ENCODE data around the gene MRPS22.

The MRPS22 gene

GRCh38 chr3:139317660-139318430, 26.0 kb upstream of the MRPS22 start:
- H3K9me3 ChIP-seq (ENCODE audit: insufficient read depth, low read length, severe bottlenecking), result no peaks in the 10 kb centered on the region
- H3K4me1 ChIP-seq (ENCODE audit: insufficient read depth, low read length), result no peaks in the 10 kb centered on the region
- H3K9ac ChIP-seq (ENCODE audit: low read depth, low read length), result no peak overlapping the region
- H3K4me3 ChIP-seq (ENCODE audit: low read depth in 1 of 2, low read length in 2 of 2), result no peak overlapping the region
- H3K36me3 ChIP-seq (ENCODE audit: insufficient read depth, low read length), result no peaks in the 10 kb centered on the region
- H3K4me2 ChIP-seq (ENCODE audit: insufficient read depth, low read length), result no peak overlapping the region
- DNase-seq (no peak), ATAC-seq (ENCODE audit: insufficient read depth, low read depth) (no peak)
- no peaks in the 10 kb centered on the region for H4K20me1 ChIP-seq (ENCODE audit: insufficient read depth, low read length)
- no peak overlapping the region for H3K27ac ChIP-seq (ENCODE audit: low read length)
- no peak overlapping the region for H2AFZ ChIP-seq (ENCODE audit: low read depth, low read length)
- peaks cover 3% of the 10 kb centered on the region for H3K27me3 ChIP-seq (ENCODE audit: insufficient read depth, low read length, poor library complexity)
- TF ChIP-seq EZH2 (IDR thresholded peaks at IDR 0.05; ENCODE audit: borderline replicate concordance, low read depth, low read length, severe bottlenecking), result no peak
- TF ChIP-seq, protein P1, sequence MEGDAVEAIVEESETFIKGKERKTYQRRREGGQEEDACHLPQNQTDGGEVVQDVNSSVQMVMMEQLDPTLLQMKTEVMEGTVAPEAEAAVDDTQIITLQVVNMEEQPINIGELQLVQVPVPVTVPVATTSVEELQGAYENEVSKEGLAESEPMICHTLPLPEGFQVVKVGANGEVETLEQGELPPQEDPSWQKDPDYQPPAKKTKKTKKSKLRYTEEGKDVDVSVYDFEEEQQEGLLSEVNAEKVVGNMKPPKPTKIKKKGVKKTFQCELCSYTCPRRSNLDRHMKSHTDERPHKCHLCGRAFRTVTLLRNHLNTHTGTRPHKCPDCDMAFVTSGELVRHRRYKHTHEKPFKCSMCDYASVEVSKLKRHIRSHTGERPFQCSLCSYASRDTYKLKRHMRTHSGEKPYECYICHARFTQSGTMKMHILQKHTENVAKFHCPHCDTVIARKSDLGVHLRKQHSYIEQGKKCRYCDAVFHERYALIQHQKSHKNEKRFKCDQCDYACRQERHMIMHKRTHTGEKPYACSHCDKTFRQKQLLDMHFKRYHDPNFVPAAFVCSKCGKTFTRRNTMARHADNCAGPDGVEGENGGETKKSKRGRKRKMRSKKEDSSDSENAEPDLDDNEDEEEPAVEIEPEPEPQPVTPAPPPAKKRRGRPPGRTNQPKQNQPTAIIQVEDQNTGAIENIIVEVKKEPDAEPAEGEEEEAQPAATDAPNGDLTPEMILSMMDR (IDR thresholded peaks at IDR 0.05; ENCODE audit: borderline replicate concordance, extremely low read depth, low read length, poor library complexity, severe bottlenecking), result no peak
- H3K79me2 ChIP-seq (ENCODE audit: insufficient read depth, low read length), result no peaks in the 10 kb centered on the region

DNA sequence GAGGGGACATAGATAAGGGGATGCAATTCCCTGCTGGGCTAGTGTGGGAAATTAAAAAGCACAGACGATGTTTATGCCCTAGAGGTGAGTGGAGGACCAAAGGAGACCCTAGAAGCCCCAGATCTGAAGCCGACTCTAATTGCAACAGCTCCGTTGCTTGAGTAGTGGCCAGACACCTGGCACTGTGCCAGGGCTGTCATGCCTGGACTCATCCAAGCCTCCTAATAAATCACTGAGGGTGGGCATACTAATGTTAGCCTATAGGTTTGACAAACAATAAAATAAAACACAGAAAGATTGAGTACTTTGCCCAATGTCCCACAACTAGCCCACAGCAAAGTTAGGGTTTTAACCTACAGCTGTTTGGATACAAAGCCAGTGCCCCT, 25.4 kb upstream of the MRPS22 start:
- Histone ChIP-seq H3K4me1 (ENCODE audit: insufficient read depth, low read length) (no peaks in the 10 kb centered on the region), H3K27ac (ENCODE audit: low read length) (no peak overlapping the region), H3K4me3 (ENCODE audit: low read depth in 1 of 2, low read length in 2 of 2) (no peak overlapping the region), H3K27me3 (ENCODE audit: insufficient read depth, low read length, poor library complexity) (peaks cover 3% of the 10 kb centered on the region), H3K79me2 (ENCODE audit: insufficient read depth, low read length) (no peaks in the 10 kb centered on the region), H3K4me2 (ENCODE audit: insufficient read depth, low read length) (no peak overlapping the region), H3K9me3 (ENCODE audit: insufficient read depth, low read length, severe bottlenecking) (no peaks in the 10 kb centered on the region), H3K9ac (ENCODE audit: low read depth, low read length) (no peak overlapping the region), H2AFZ (ENCODE audit: low read depth, low read length) (no peak overlapping the region), H3K36me3 (ENCODE audit: insufficient read depth, low read length) (no peaks in the 10 kb centered on the region), H4K20me1 (ENCODE audit: insufficient read depth, low read length) (no peaks in the 10 kb centered on the region)
- TF ChIP-seq, protein P1 (IDR thresholded peaks at IDR 0.05; ENCODE audit: borderline replicate concordance, extremely low read depth, low read length, poor library complexity, severe bottlenecking), result no peak
- TF ChIP-seq EZH2 (IDR thresholded peaks at IDR 0.05; ENCODE audit: borderline replicate concordance, low read depth, low read length, severe bottlenecking), result no peak
- DNase-seq, result no peak
- ATAC-seq (ENCODE audit: insufficient read depth, low read depth), result no peak

- H3K9ac ChIP-seq (ENCODE audit: low read depth, low read length), result no peak overlapping the region
- TF ChIP-seq, protein P1 (IDR thresholded peaks at IDR 0.05; ENCODE audit: borderline replicate concordance, extremely low read depth, low read length, poor library complexity, severe bottlenecking), result no peak
- no peak for TF ChIP-seq EZH2 (IDR thresholded peaks at IDR 0.05; ENCODE audit: borderline replicate concordance, low read depth, low read length, severe bottlenecking)
- no peak overlapping the region for H3K4me3 ChIP-seq (ENCODE audit: low read depth in 1 of 2, low read length in 2 of 2)
- H3K9me3 ChIP-seq (ENCODE audit: insufficient read depth, low read length, severe bottlenecking), result no peaks in the 10 kb centered on the region
- H2AFZ ChIP-seq (ENCODE audit: low read depth, low read length), result no peak overlapping the region
- ATAC-seq (ENCODE audit: insufficient read depth, low read depth) (no peak), DNase-seq (no peak)
- H3K79me2 ChIP-seq (ENCODE audit: insufficient read depth, low read length), result no peaks in the 10 kb centered on the region
- no peak overlapping the region for H3K27ac ChIP-seq (ENCODE audit: low read length)
- H4K20me1 ChIP-seq (ENCODE audit: insufficient read depth, low read length), result no peaks in the 10 kb centered on the region
- H3K4me1 ChIP-seq (ENCODE audit: insufficient read depth, low read length), result no peaks in the 10 kb centered on the region
- no peaks in the 10 kb centered on the region for H3K36me3 ChIP-seq (ENCODE audit: insufficient read depth, low read length)
- no peak overlapping the region for H3K4me2 ChIP-seq (ENCODE audit: insufficient read depth, low read length)
- H3K27me3 ChIP-seq (ENCODE audit: insufficient read depth, low read length, poor library complexity), result peaks cover 3% of the 10 kb centered on the region
These were observed 25.0 kb upstream of the MRPS22 start for GRCh38 chr3:139318826-139319225.

Data from DND-41 (cell line).